Iris pigment epithelial cell (primary cell): ENCODE data around the gene RPS18.

Experiments used
- DNase-seq: peaks from one replicate; pipeline ENCODE4 v3.0.0-alpha.2; 2011; ENCODE audit warnings: low read depth

Gene RPS18

DNA sequence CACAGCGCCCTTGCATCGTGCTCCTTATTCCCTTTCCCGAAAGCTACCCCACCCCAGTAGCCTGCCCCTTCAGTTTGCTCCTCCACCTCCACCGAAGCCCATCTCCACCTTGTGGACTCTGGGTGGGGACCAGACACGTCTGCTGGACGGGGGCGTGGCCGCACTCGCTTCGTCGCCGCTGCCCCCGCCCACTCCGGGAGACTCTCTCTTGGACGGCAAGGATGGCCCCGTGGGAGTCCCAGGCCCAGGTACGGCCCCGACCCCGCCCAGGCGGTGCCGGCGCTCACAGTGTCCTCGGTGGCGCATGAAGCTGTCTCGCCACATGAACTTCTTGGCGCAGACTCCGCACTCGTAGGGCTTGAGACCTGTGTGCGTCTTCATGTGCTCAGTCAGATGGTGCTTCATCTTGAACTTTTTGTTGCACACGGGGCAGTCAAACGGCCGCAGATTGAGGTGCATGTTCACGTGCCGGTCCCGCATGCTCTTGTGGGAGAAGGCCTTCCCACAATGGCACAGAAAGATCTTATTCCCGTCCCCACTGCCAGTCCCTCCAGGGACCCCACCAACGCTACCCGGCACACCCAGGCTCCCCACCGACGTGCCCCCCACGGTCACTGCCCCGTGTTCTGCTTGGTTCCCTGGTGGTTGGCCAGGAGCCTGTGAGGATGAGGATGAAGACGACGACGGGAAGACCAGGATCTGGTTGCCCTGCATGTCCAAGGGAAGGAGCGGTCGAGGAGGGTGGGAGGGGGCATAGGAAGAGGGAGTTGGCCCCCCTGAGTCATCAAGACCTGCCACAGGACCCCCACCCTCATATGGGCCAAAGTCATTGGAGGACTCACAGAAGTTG is 43.3 kb downstream of the RPS18 start:
- peak; percentile 29 for DNase-seq

DNA sequence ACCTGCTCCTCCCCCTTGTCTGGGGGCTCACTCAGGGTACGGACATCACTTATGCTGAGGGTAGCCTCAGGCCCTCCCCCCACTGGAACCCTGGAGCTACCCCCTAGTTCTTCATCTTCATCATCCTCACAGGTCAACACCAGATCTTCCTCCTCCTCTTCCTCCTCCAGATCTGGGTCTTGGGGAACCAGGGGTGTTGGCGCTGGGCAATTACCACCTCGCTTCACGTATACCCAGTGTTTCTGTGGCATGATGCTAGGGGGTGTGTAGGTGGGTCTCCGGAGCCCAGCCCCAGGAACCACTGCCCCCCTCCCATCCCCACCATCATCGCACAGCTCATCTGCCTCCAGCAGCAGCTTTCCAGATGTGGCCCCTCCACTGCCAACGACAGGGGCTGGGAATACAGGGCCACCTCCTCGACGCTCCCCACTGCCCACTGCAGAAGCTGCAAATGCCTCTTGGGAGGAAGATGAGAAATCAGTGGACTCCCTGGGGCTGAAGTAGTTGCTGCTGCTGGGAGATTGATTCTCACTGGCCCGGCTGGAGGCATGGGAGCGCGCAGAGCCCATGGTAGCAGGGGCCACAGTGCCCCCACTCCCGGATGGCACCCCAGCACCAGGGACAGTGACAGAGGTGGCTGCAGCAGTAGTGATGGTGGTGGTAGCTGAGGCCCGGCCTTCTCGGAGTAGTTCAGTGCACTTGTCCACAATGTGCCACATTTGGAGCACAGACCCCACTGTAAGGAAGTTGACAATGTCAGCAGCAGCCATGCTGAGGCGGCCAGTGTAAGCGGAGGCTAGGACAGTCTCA is 44.1 kb downstream of the RPS18 start:
- DNase-seq: no peak

- no peak for DNase-seq
Measured at GRCh38 chr6:33316603-33317418, 44.9 kb downstream of the RPS18 start.

GRCh38 chr6:33317419-33317668 is 45.5 kb downstream of the RPS18 start:
- DNase-seq: no peak

- peak; percentile 100 for DNase-seq
Measured at GRCh38 chr6:33317669-33318425, 46.0 kb downstream of the RPS18 start, which contains the start of gene ZBTB22. TSS of gene ZBTB22 (minus strand) at chr6:33317744. CDS start at chr6:33316916, 828 bp downstream.

GRCh38 chr6:33318426-33319073 is 46.7 kb downstream of the RPS18 start:
- DNase-seq: no peak

DNA sequence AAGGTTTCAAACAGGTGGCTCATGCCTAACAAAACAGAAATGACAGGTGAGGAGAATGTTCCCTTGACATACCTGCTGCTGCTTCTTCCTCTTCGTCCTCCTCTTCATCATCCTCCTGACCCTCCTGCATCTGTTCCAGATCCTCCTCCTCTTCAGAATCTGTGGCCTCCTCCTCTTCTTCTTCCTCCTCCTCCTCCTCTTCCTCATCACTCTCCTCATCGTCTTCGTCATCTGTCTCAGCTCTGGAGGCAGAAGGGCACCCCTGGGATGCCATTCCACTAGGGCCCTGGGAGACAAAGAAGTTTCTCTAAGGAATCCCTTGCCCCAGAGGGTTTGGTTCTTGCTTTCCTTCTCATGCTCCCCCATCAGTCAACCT is 48.1 kb downstream of the RPS18 start:
- no peak for DNase-seq

- peak; percentile 95 for DNase-seq
Measured at GRCh38 chr6:33320315-33321181, 48.7 kb downstream of the RPS18 start.

- no peak for DNase-seq
Measured at GRCh38 chr6:33321227-33321626, 49.4 kb downstream of the RPS18 start.

DNA sequence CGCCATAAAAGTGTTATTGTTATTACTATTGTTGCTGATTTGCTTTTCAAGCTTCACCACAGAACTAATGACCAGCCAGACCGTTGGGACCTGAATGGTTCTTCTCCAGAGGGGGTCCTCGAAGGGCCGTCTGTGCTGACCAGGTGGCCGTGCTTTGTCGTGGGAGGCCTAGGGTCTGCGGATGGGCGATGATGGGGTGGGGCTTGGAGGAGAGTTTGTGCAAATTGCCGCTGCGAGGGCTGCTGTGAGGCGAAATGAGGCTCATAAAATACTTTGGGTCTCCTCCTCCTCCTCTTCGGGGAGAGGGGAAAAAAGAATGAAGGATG is 51.7 kb downstream of the RPS18 start:
- no peak for DNase-seq

DNA sequence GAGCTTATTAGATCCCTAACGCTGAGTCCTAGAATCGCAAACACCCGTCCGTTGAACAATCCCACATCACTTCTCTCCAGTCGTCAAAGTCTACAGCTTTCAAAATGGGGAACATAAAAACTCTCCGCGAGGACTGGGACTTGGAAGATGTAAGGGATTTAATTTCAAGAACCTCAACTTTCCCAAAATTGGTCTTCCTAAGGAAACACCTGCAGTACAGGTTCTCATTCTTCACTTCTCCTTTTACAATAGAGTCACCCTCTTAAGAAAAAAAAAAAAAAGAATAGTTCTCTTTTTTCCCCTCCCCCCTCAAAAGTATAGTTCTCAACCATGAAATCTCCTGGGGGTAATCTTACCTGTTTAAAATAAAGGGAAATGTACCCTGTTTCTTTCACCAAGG is 52.2 kb downstream of the RPS18 start:
- no peak for DNase-seq
